ENCODE measurements around the gene WAPL.

WAPL gene

DNA sequence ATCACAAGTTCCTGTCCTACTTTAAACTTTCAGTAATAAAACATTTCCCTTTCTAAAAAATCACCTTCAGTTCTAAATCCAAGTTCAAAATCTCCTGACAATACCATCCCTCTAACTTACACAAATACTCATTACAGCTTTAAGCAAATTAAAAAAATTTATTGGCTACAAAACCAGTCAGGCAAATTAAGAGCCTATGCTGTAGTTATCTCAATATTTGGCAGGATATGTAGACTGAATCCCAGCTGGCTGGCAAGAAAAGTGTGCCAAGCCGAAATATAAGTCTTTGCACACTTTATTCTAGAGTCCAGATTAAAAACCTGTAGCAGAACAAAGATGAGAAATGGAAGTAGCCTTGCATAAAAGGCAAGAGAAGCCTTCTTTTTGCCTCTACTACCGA lies 9.5 kb downstream of the WAPL start:
- H3K36me3 ChIP-seq, result peaks cover 0 to 15% (median 13%) of the 10 kb centered on the region in 3 donors
- intact Hi-C loops (cut with DNase I; ENCODE audit: low total_unique reads), result no loop called here

DNA sequence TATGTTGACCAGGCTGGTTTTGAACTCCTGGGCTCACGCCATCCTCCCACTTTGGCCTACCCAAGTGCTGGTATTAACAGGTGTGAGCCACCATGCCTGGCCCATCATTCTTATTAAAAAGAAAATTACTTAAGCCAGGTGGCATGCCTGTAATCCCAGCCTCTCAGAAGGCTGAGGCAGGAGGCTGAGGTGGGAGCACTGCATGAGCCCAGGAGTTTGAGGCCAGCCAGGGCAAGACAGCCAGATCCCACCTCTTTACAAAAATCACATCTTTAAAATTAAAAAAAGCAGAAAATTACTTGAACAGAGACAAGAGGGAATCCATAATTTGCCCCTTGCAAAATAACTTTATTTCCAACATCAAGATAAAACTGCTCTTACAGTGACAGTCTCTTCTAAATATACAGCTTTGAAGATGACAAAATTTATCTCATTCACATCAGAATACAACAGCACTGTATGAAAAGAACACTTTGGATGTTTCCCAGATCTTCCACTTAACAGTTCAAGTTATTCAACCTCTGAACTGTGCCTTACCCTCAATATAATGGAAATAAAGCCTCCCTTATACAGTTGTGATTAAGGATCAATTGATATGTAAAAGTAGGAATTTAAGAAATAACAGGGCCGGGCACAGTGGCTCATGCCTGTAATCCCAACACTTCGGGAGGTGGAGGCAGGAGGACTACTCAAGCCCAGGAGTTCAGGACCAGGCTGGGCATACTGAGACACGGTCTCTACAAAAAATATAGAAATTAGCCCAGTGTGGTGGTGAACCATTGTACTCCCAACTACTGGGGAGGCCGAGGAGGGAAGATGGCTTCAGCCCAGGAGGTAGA lies 10.3 kb downstream of the WAPL start:
- no peak for DNase-seq
- Histone ChIP-seq H3K36me3 (peaks cover 0 to 15% (median 7%) of the 10 kb centered on the region in 3 donors), H3K4me3 (no peak overlapping the region), H3K4me1 (peaks cover 0 to 61% (median 20%) of the 10 kb centered on the region in 4 donors), H3K9me3 (no peaks in the 10 kb centered on the region), H3K27me3 (no peaks in the 10 kb centered on the region), H3K27ac (no peak overlapping the region)
- TF ChIP-seq, protein P1, sequence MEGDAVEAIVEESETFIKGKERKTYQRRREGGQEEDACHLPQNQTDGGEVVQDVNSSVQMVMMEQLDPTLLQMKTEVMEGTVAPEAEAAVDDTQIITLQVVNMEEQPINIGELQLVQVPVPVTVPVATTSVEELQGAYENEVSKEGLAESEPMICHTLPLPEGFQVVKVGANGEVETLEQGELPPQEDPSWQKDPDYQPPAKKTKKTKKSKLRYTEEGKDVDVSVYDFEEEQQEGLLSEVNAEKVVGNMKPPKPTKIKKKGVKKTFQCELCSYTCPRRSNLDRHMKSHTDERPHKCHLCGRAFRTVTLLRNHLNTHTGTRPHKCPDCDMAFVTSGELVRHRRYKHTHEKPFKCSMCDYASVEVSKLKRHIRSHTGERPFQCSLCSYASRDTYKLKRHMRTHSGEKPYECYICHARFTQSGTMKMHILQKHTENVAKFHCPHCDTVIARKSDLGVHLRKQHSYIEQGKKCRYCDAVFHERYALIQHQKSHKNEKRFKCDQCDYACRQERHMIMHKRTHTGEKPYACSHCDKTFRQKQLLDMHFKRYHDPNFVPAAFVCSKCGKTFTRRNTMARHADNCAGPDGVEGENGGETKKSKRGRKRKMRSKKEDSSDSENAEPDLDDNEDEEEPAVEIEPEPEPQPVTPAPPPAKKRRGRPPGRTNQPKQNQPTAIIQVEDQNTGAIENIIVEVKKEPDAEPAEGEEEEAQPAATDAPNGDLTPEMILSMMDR (IDR thresholded peaks at IDR 0.05), result no peak
- intact Hi-C loops (cut with DNase I; ENCODE audit: low total_unique reads), result no loop called here

More for the DNA sequence above, 9.5 kb downstream of the WAPL start:
- H3K4me1 ChIP-seq, result peaks cover 0 to 60% (median 19%) of the 10 kb centered on the region in 4 donors
- no peaks in the 10 kb centered on the region for H3K27me3 ChIP-seq
- DNase-seq, result no peak
- TF ChIP-seq, protein P1 (IDR thresholded peaks at IDR 0.05), result no peak
- H3K9me3 ChIP-seq, result no peaks in the 10 kb centered on the region
- no peak overlapping the region for H3K27ac ChIP-seq
- no peak overlapping the region for H3K4me3 ChIP-seq

DNA sequence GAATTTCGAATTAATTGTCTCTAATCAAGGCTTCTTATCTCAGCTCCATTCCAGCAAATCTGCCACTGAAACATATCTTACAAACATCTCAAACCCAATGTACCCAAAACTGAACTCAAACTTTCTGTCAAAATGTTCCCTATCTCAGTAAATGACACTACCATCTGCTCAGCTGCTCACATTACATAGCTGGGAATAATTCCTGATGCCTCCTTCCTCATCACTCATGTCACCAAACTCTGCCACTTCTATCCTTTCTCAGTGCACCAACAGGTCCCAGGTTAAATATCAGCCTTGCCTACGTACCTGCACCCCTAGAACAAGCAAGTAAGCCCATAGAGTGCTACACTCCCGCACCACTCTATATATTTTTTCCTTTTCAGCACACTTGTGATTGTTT lies 12.4 kb downstream of the WAPL start:
- Histone ChIP-seq H3K9me3 (no peaks in the 10 kb centered on the region), H3K4me3 (no peak overlapping the region), H3K36me3 (peaks cover 0 to 9% (median 0%) of the 10 kb centered on the region in 3 donors), H3K27me3 (no peaks in the 10 kb centered on the region), H3K27ac (no peak overlapping the region), H3K4me1 (peaks cover 0 to 53% (median 16%) of the 10 kb centered on the region in 4 donors)
- TF ChIP-seq, protein P1 (IDR thresholded peaks at IDR 0.05), result no peak
- intact Hi-C loops (cut with DNase I; ENCODE audit: low total_unique reads), result no loop called here
- DNase-seq, result no peak

GRCh38 chr10:86508217-86508616 lies 13.4 kb downstream of the WAPL start:
- TF ChIP-seq, protein P1 (IDR thresholded peaks at IDR 0.05), result no peak
- no peak overlapping the region for H3K4me3 ChIP-seq
- intact Hi-C loops (cut with DNase I; ENCODE audit: low total_unique reads), result no loop called here
- H3K9me3 ChIP-seq, result no peaks in the 10 kb centered on the region
- no peak overlapping the region for H3K27ac ChIP-seq
- peaks cover 0 to 44% (median 15%) of the 10 kb centered on the region in 4 donors for H3K4me1 ChIP-seq
- DNase-seq, result no peak
- no peaks in the 10 kb centered on the region for H3K27me3 ChIP-seq
- H3K36me3 ChIP-seq, result peaks cover under 1 to 16% (median 1%) of the 10 kb centered on the region in 3 donors

- Histone ChIP-seq H3K4me3 (no peak overlapping the region), H3K4me1 (peaks cover 0 to 31% (median 7%) of the 10 kb centered on the region in 4 donors), H3K27me3 (no peaks in the 10 kb centered on the region), H3K9me3 (no peaks in the 10 kb centered on the region), H3K27ac (no peak overlapping the region), H3K36me3 (peaks cover 4 to 19% (median 7%) of the 10 kb centered on the region in 3 donors)
- TF ChIP-seq, protein P1 (IDR thresholded peaks at IDR 0.05), result no peak
- DNase-seq, result no peak
- intact Hi-C loops (cut with DNase I; ENCODE audit: low total_unique reads), result no loop called here
These were observed 15.1 kb downstream of the WAPL start for GRCh38 chr10:86506499-86506898.

Data from tibial artery (tissue), 4 donors.